H9 (cell line): Measurements from ENCODE around the gene TEX51. TPM values are rescaled to one million over a fixed set of nuclear protein-coding genes. Genes with fewer than 3 reads are reported as not detected.
A peak's percentile ranks its signal among the peaks of the same experiment; 100 is the strongest.

Experiments
- DNase-seq: peaks from one replicate; pipeline ENCODE4 v3.0.0-alpha.2; 2017
- H2AFZ ChIP-seq: one replicate; pipeline ENCODE4 v1.6.1; 2013; ENCODE audit warnings: mild to moderate bottlenecking, low read length, control low read depth, moderate library complexity
- H2AK5ac ChIP-seq: 2 replicates; pipeline ENCODE4 v1.6.1; 2013; ENCODE audit warnings: low read length, control low read depth, mixed read lengths; ENCODE audit not compliant: insufficient read length
- H2BK120ac ChIP-seq: one replicate; pipeline ENCODE4 v1.6.1; 2013; ENCODE audit warnings: low read depth, mild to moderate bottlenecking, low read length, control low read depth, inconsistent platforms; ENCODE audit not compliant: poor library complexity, severe bottlenecking
- H2BK12ac ChIP-seq: 2 replicates; pipeline ENCODE4 v1.6.1; 2013; ENCODE audit warnings: low read length, control low read depth, mixed read lengths, low read depth; ENCODE audit not compliant: insufficient read length
- H2BK15ac ChIP-seq: 2 replicates; pipeline ENCODE4 v1.6.1; 2013; ENCODE audit warnings: low read depth, low read length, control low read depth
- H2BK20ac ChIP-seq: one replicate; pipeline ENCODE4 v1.6.1; 2013; ENCODE audit warnings: low read depth, mild to moderate bottlenecking, low read length, control low read depth, inconsistent platforms; ENCODE audit not compliant: poor library complexity, severe bottlenecking
- H2BK5ac ChIP-seq: 2 replicates; pipeline ENCODE4 v1.6.1; 2013; ENCODE audit warnings: low read length, control low read depth, mixed read lengths; ENCODE audit not compliant: insufficient read length
- H3K14ac ChIP-seq: 2 replicates; pipeline ENCODE4 v1.6.1; 2013; ENCODE audit warnings: low read length, control low read depth; ENCODE audit not compliant: insufficient read depth
- H3K18ac ChIP-seq: 2 replicates; pipeline ENCODE4 v1.6.1; 2013; ENCODE audit warnings: low read depth, mild to moderate bottlenecking, mixed read lengths, low read length, control low read depth; ENCODE audit not compliant: insufficient read length
- H3K23ac ChIP-seq: 2 replicates; pipeline ENCODE4 v1.6.1; 2013; ENCODE audit warnings: low read length, control low read depth, mixed read lengths, low read depth; ENCODE audit not compliant: insufficient read length
- H3K23me2 ChIP-seq: 2 replicates; pipeline ENCODE4 v1.6.1; 2013; ENCODE audit warnings: low read depth, mild to moderate bottlenecking, mixed read lengths, low read length, control low read depth; ENCODE audit not compliant: insufficient read length, poor library complexity, severe bottlenecking
- H3K27ac ChIP-seq: 2 replicates; pipeline ENCODE4 v1.5.1; 2013; ENCODE audit warnings: low read length, control low read depth, mixed read lengths, low read depth; ENCODE audit not compliant: insufficient read length
- H3K27me3 ChIP-seq: 2 replicates; pipeline ENCODE4 v1.6.1; 2013; ENCODE audit warnings: low read length, control low read depth, inconsistent platforms; ENCODE audit not compliant: insufficient read depth
- H3K4ac ChIP-seq: 2 replicates; pipeline ENCODE4 v1.6.1; 2013; ENCODE audit warnings: low read depth, mild to moderate bottlenecking, control low read depth, inconsistent platforms, low read length, moderate library complexity
- H3K4me1 ChIP-seq: 2 replicates; pipeline ENCODE4 v1.6.1; 2013; ENCODE audit warnings: low read length, control low read depth, inconsistent platforms; ENCODE audit not compliant: insufficient read depth
- H3K4me2 ChIP-seq: 2 replicates; pipeline ENCODE4 v1.6.1; 2013; ENCODE audit warnings: low read length, control low read depth, mixed read lengths; ENCODE audit not compliant: insufficient read length, insufficient read depth
- H3K56ac ChIP-seq: 2 replicates; pipeline ENCODE4 v1.6.1; 2013; ENCODE audit warnings: low read depth, mild to moderate bottlenecking, mixed read lengths, low read length, control low read depth; ENCODE audit not compliant: insufficient read length
- H3K79me1 ChIP-seq: 2 replicates; pipeline ENCODE4 v1.6.1; 2013; ENCODE audit warnings: low read depth, mild to moderate bottlenecking, moderate library complexity, low read length, control low read depth, inconsistent platforms; ENCODE audit not compliant: insufficient read depth, poor library complexity, severe bottlenecking
- H3K79me2 ChIP-seq: 2 replicates; pipeline ENCODE4 v1.6.1; 2013; ENCODE audit warnings: low read length, control low read depth, inconsistent platforms; ENCODE audit not compliant: insufficient read depth
- H3K9ac ChIP-seq: 2 replicates; pipeline ENCODE4 v1.6.1; 2013; ENCODE audit warnings: low read length, control low read depth, mixed read lengths; ENCODE audit not compliant: insufficient read length; ENCODE audit errors: extremely low read depth
- H3K9me3 ChIP-seq: one replicate; pipeline ENCODE4 v1.6.1; 2013; ENCODE audit warnings: low read depth, low read length, inconsistent platforms; ENCODE audit not compliant: control insufficient read depth
- H3T11ph ChIP-seq: one replicate; pipeline ENCODE4 v1.6.1; 2013; ENCODE audit warnings: mild to moderate bottlenecking, low read length, control low read depth, inconsistent platforms
- H4K20me1 ChIP-seq: one replicate; pipeline ENCODE4 v1.6.1; 2013; ENCODE audit not compliant: control insufficient read depth, insufficient read length, insufficient read depth
- H4K5ac ChIP-seq: 2 replicates; pipeline ENCODE4 v1.6.1; 2013; ENCODE audit warnings: low read depth, mild to moderate bottlenecking, mixed read lengths, low read length, control low read depth; ENCODE audit not compliant: insufficient read length
- H4K8ac ChIP-seq: replicated peaks from 2 replicates; pipeline ENCODE4 v1.6.1; 2013; ENCODE audit warnings: low read length, control low read depth, mixed read lengths, low read depth; ENCODE audit not compliant: insufficient read length
- H4K91ac ChIP-seq: 2 replicates; pipeline ENCODE4 v1.6.1; 2013; ENCODE audit warnings: low read depth, mild to moderate bottlenecking, moderate library complexity, mixed read lengths, low read length, control low read depth; ENCODE audit not compliant: insufficient read length
- H3K27ac Mint-ChIP-seq, 3 experiments: 2 replicates in 2 of 3; 3 replicates in 1 of 3; pipeline ENCODE4 v1.8.0; 2020 to 2021; ENCODE audit warnings: mixed read lengths in 3 of 3, mild to moderate bottlenecking in 1 of 3, moderate library complexity in 1 of 3
- H3K27me3 Mint-ChIP-seq: 2 replicates; pipeline ENCODE4 v1.8.0; 2021; ENCODE audit warnings: low read depth, mild to moderate bottlenecking, moderate library complexity, mixed read lengths
- H3K36me3 Mint-ChIP-seq, 3 experiments: 2 replicates in 2 of 3; 3 replicates in 1 of 3; pipeline ENCODE4 v1.8.0; 2020 to 2021; ENCODE audit warnings: low read depth in 3 of 3, mixed read lengths in 3 of 3; ENCODE audit not compliant: insufficient read depth in 1 of 3
- H3K4me1 Mint-ChIP-seq, 2 experiments: 2 replicates each; pipeline ENCODE4 v1.8.0; 2020; ENCODE audit warnings: mixed read lengths in 2 of 2
- H3K4me3 Mint-ChIP-seq, 2 experiments: 2 replicates in 1 of 2; 3 replicates in 1 of 2; pipeline ENCODE4 v1.8.0; 2020 to 2021; ENCODE audit warnings: mild to moderate bottlenecking in 2 of 2, mixed read lengths in 2 of 2, moderate library complexity in 1 of 2
- H3K9me3 Mint-ChIP-seq, 2 experiments: 2 replicates in 1 of 2; 3 replicates in 1 of 2; pipeline ENCODE4 v1.8.0; 2020; ENCODE audit warnings: mild to moderate bottlenecking in 2 of 2, mixed read lengths in 2 of 2, moderate library complexity in 1 of 2
- WGBS: extraction: QIAGEN DNeasy Blood & Tissue Kit; methylation state at CpG from one replicate; pipeline ENCODE4 v1.1.7; 2013; ENCODE audit warnings: missing lambda C conversion rate, low lambda C conversion rate, mixed read lengths; ENCODE audit not compliant: insufficient read length; ENCODE audit errors: extremely low coverage; 5-methylcytosine and 5-hydroxymethylcytosine counted together
- total RNA-seq: library from RNA; stranded (reverse); gene quantifications from 2 replicates; pipeline ENCODE4 v1.2.1, GENCODE V29; 2021
- TF ChIP-seq, protein P1 (sequence below): fragments of 200-600 bp; sonication (generic); conservative IDR thresholded peaks from 3 replicates; pipeline ENCODE4 v1.8.0; 2021; ENCODE audit warnings: antibody characterized with exemption, mild to moderate bottlenecking

The TEX51 gene
- total RNA-seq, 1 experiment from 2014 or later = not detected

DNA sequence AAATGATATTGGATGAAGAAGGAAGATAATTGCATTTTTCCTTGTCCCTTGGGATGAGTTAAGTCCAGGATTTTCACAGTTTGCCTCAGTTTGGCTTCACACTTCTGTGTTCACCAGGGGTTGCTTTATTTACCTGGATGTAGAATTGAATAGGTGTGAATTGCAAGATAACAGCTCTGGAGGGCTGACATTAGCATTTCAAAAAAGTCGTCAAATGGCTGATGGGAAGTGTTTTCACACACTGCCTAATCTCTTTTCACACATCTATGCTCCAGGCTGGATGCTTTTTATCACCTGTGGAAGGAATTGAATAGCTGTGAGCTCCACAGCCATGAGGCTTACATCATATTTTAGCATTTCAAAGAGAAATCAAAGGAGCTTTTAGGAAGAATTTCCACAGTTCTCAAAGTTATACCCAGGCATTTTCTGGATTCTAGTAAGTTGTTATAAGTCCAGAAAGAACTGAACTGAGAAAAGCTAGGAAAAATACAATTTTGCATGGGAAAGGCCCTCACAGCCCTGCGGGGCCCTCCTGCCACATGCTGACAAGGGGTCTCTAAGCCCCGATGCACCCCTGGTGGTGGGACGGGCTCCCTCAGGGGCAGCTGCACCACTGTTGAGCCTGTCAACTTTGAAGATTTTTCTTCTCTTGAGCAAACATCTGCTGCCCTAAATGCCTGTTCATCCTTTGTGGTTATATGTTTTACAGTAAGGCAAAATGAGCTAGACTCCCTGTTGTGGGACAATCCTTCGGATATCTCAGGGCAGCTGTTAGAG, 43.9 kb downstream of the TEX51 start:
- H3T11ph ChIP-seq = no peak overlapping the region
- no peak overlapping the region for H2BK120ac ChIP-seq
- no peak overlapping the region for H3K4ac ChIP-seq
- H3K79me1 ChIP-seq = no peaks in the 10 kb centered on the region
- Mint-ChIP-seq H3K9me3 (peaks cover 59 to 73% of the 10 kb centered on the region in 2 experiments), H3K4me3 (no peak overlapping the region; a peak in 1 of 5 replicates), H3K4me1 (peaks cover 28 to 32% of the 10 kb centered on the region in 2 experiments), H3K27ac (no peak overlapping the region; a peak in 1 of 7 replicates), H3K27me3 (peaks cover 87% of the 10 kb centered on the region), H3K36me3 (peaks cover 33 to 54% (median 43%) of the 10 kb centered on the region in 3 experiments)
- H2BK5ac ChIP-seq = no peak overlapping the region
- H3K56ac ChIP-seq = no peak overlapping the region
- H2BK15ac ChIP-seq = no peak overlapping the region
- no peak overlapping the region for H2BK20ac ChIP-seq
- no peaks in the 10 kb centered on the region for H3K27me3 ChIP-seq
- H3K18ac ChIP-seq = no peak overlapping the region
- no peak overlapping the region for H3K4me2 ChIP-seq
- WGBS = no CpG with 5 or more reads among the region's 5 CpGs
- H3K27ac ChIP-seq = no peak overlapping the region
- H4K8ac ChIP-seq = no peak overlapping the region
- H3K9me3 ChIP-seq = peaks cover 21% of the 10 kb centered on the region
- H3K14ac ChIP-seq = no peak overlapping the region
- no peak overlapping the region for H4K91ac ChIP-seq
- H2AK5ac ChIP-seq = no peak overlapping the region
- H2AFZ ChIP-seq = no peak overlapping the region
- H3K23me2 ChIP-seq = no peaks in the 10 kb centered on the region
- H4K5ac ChIP-seq = no peak overlapping the region
- DNase-seq = no peak
- H3K79me2 ChIP-seq = no peaks in the 10 kb centered on the region
- TF ChIP-seq, protein P1, sequence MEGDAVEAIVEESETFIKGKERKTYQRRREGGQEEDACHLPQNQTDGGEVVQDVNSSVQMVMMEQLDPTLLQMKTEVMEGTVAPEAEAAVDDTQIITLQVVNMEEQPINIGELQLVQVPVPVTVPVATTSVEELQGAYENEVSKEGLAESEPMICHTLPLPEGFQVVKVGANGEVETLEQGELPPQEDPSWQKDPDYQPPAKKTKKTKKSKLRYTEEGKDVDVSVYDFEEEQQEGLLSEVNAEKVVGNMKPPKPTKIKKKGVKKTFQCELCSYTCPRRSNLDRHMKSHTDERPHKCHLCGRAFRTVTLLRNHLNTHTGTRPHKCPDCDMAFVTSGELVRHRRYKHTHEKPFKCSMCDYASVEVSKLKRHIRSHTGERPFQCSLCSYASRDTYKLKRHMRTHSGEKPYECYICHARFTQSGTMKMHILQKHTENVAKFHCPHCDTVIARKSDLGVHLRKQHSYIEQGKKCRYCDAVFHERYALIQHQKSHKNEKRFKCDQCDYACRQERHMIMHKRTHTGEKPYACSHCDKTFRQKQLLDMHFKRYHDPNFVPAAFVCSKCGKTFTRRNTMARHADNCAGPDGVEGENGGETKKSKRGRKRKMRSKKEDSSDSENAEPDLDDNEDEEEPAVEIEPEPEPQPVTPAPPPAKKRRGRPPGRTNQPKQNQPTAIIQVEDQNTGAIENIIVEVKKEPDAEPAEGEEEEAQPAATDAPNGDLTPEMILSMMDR = peak; percentile 42; the same call in 2 of the 3 replicates
- H3K9ac ChIP-seq = no peak overlapping the region
- no peaks in the 10 kb centered on the region for H4K20me1 ChIP-seq
- no peak overlapping the region for H3K23ac ChIP-seq
- H2BK12ac ChIP-seq = no peak overlapping the region
- H3K4me1 ChIP-seq = peaks cover 1% of the 10 kb centered on the region; the same call in 1 of the 2 replicates
